Esophagus muscularis mucosa (tissue), 4 donors: ENCODE data around the gene DUSP2.

Experiments
- EP300 ChIP-seq: sonication (generic); formaldehyde crosslinking; IDR thresholded peaks from one replicate; pipeline ENCODE4 v1.6.1; 2017; ENCODE audit warnings: antibody characterized with exemption
- POLR2A ChIP-seq: fragments of 450-650 bp; IDR thresholded peaks from one replicate; pipeline ENCODE4 v1.6.1; 2017; ENCODE audit warnings: antibody characterized with exemption, moderate library complexity, mild to moderate bottlenecking, low read depth
- POLR2AphosphoS5 ChIP-seq, 2 donors: sonication (generic); formaldehyde crosslinking; IDR thresholded peaks; one replicate each; pipeline ENCODE4 v1.6.1; 2017; ENCODE audit warnings: antibody characterized with exemption in 2 of 2
- TF ChIP-seq, protein P1 (sequence below), 3 experiments: fragments of 200-600 bp in 2 of 3; fragments of 450-650 bp in 1 of 3; sonication (generic) in 2 of 3; IDR thresholded peaks; one replicate each; pipeline ENCODE4 v1.5.1; 2017 to 2019; ENCODE audit warnings: antibody characterized with exemption in 3 of 3, mild to moderate bottlenecking in 2 of 3, moderate library complexity in 1 of 3

DNA sequence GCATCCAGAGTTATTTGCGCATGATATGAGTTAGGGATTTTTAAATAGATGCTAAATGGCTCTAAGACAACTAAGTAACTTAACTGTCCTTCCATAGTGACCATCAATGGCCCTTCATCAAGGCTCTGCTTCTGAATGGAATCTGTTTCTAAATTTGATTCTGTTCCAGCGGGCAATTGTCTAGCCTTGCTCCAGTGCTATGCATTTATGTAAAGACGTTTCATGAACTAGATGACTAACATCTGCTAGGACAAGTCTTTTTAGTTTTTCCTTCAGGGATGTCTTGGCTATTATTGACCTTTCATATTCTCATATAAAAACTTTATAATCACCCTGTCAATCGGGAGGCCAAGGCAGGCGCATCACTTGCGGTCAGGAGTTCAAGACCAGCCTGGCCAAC lies 16.8 kb downstream of the DUSP2 start:
- TF ChIP-seq, protein P1, sequence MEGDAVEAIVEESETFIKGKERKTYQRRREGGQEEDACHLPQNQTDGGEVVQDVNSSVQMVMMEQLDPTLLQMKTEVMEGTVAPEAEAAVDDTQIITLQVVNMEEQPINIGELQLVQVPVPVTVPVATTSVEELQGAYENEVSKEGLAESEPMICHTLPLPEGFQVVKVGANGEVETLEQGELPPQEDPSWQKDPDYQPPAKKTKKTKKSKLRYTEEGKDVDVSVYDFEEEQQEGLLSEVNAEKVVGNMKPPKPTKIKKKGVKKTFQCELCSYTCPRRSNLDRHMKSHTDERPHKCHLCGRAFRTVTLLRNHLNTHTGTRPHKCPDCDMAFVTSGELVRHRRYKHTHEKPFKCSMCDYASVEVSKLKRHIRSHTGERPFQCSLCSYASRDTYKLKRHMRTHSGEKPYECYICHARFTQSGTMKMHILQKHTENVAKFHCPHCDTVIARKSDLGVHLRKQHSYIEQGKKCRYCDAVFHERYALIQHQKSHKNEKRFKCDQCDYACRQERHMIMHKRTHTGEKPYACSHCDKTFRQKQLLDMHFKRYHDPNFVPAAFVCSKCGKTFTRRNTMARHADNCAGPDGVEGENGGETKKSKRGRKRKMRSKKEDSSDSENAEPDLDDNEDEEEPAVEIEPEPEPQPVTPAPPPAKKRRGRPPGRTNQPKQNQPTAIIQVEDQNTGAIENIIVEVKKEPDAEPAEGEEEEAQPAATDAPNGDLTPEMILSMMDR (IDR thresholded peaks at IDR 0.05): no peak
- TF ChIP-seq POLR2A (no peak), POLR2AphosphoS5 (IDR thresholded peaks at IDR 0.05) (no peak), EP300 (no peak)
